Lower leg skin (tissue), 4 donors: ENCODE data around the gene EDC3. TPM values are rescaled to one million over a fixed set of nuclear protein-coding genes. Genes with fewer than 3 reads are reported as not detected.

Experiments
- DNase-seq, 2 donors: peaks; one replicate each; pipeline ENCODE4 v3.0.0-alpha.2; 2019; ENCODE audit warnings: low spot score in 2 of 2
- H3K4me3 ChIP-seq: fragments of 200-600 bp; sonication (generic); 2 replicates; pipeline ENCODE4 v1.5.1; 2017; ENCODE audit warnings: mild to moderate bottlenecking, low read depth; ENCODE audit not compliant: poor library complexity, severe bottlenecking
- POLR2A ChIP-seq, 2 donors: fragments of 450-650 bp; IDR thresholded peaks; one replicate each; pipeline ENCODE4 v1.6.1; 2016 to 2017; ENCODE audit warnings: antibody characterized with exemption in 2 of 2, mild to moderate bottlenecking in 1 of 2, moderate library complexity in 1 of 2
- WGBS, 2 donors: methylation state at CpG; one replicate each; pipeline ENCODE4 v1.1.5; 2018; 5-methylcytosine and 5-hydroxymethylcytosine counted together
- intact Hi-C: fragments of 100-400 bp; cut with DNase I; formaldehyde crosslinking; loops from one replicate; pipeline ENCODE4 v1.15.0; 2023; ENCODE audit warnings: low total_unique reads
- total RNA-seq, 4 donors: library from RNA; depleted of rRNA; stranded (reverse); fragments of >200 nt; gene quantifications; one replicate each; pipeline ENCODE4 v1.1.0, GENCODE V29; 2016
- TF ChIP-seq, protein P1 (sequence below), 3 donors: fragments of 450-650 bp; IDR thresholded peaks; one replicate each; pipeline ENCODE4 v1.5.1; 2016; ENCODE audit warnings: antibody characterized with exemption in 3 of 3, mild to moderate bottlenecking in 3 of 3, moderate library complexity in 2 of 3

The EDC3 gene
- total RNA-seq, 4 donors from 2014 or later: 11.2 to 33.6 (median 17.6) TPM

GRCh38 chr15:74648051-74648842, 47.6 kb downstream of the EDC3 start:
- TF ChIP-seq, protein P1, sequence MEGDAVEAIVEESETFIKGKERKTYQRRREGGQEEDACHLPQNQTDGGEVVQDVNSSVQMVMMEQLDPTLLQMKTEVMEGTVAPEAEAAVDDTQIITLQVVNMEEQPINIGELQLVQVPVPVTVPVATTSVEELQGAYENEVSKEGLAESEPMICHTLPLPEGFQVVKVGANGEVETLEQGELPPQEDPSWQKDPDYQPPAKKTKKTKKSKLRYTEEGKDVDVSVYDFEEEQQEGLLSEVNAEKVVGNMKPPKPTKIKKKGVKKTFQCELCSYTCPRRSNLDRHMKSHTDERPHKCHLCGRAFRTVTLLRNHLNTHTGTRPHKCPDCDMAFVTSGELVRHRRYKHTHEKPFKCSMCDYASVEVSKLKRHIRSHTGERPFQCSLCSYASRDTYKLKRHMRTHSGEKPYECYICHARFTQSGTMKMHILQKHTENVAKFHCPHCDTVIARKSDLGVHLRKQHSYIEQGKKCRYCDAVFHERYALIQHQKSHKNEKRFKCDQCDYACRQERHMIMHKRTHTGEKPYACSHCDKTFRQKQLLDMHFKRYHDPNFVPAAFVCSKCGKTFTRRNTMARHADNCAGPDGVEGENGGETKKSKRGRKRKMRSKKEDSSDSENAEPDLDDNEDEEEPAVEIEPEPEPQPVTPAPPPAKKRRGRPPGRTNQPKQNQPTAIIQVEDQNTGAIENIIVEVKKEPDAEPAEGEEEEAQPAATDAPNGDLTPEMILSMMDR (IDR thresholded peaks at IDR 0.05): no peak
- no peak for TF ChIP-seq POLR2A (IDR thresholded peaks at IDR 0.05)
- DNase-seq: peak in 1 of 2 donors; percentile 76
- intact Hi-C loops: no loop called here
- WGBS, 2 donors: 71 to 74% methylated on average over 5 of the region's 5 CpGs
- no peak overlapping the region for H3K4me3 ChIP-seq

- no peak for TF ChIP-seq POLR2A (IDR thresholded peaks at IDR 0.05)
- TF ChIP-seq, protein P1 (IDR thresholded peaks at IDR 0.05): no peak
- no peak overlapping the region for H3K4me3 ChIP-seq
- intact Hi-C loops: no loop called here
- peak in 1 of 2 donors; percentile 25 for DNase-seq
Measured at GRCh38 chr15:74646480-74646879, 49.3 kb downstream of the EDC3 start.

GRCh38 chr15:74643665-74644204, 52.1 kb downstream of the EDC3 start:
- intact Hi-C loops: no loop called here
- DNase-seq: no peak
- no peak overlapping the region for H3K4me3 ChIP-seq
- no peak for TF ChIP-seq POLR2A (IDR thresholded peaks at IDR 0.05)
- TF ChIP-seq, protein P1 (IDR thresholded peaks at IDR 0.05): no peak
- WGBS, 2 donors: 79 to 89% methylated on average over 2 of the region's 2 CpGs

GRCh38 chr15:74642734-74643664, 52.8 kb downstream of the EDC3 start:
- intact Hi-C loops: no loop called here
- no peak overlapping the region for H3K4me3 ChIP-seq
- TF ChIP-seq, protein P1 (IDR thresholded peaks at IDR 0.05): no peak
- no peak for TF ChIP-seq POLR2A (IDR thresholded peaks at IDR 0.05)
- WGBS, 2 donors: 25 to 26% methylated on average over 11 of the region's 11 CpGs
- DNase-seq: peak in 1 of 2 donors; percentile 58

DNA sequence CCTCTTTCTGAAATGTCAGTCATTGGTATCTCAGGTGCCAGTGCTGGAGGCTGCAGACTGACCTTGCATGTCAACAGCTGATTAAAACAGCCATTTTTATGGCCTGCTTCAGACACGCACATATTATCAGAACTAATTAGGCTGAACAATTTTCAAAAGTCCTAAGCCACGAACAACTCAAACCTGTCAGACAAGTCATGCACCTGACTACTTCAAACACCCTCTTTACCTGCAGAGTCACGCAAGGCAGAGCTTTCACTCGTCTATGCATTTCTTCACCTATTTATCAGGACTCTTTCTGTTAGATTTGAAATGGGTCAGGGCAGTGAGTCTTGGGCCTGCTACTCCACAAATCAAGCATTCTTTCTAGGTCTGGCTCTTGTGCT, 53.5 kb downstream of the EDC3 start:
- no peak overlapping the region for H3K4me3 ChIP-seq
- intact Hi-C loops: no loop called here
- no peak for TF ChIP-seq POLR2A (IDR thresholded peaks at IDR 0.05)
- TF ChIP-seq, protein P1 (IDR thresholded peaks at IDR 0.05): no peak
- WGBS, 2 donors: 47 to 70% methylated on average over 4 of the region's 4 CpGs
- peak in 1 of 2 donors; percentile 54 for DNase-seq
